Measurements from ENCODE around the gene DSC3. TPM values are rescaled to one million over a fixed set of nuclear protein-coding genes. Genes with fewer than 3 reads are reported as not detected.

The DSC3 gene
- total RNA-seq, 1 experiment from 2014 or later = 7.6 TPM

DNA sequence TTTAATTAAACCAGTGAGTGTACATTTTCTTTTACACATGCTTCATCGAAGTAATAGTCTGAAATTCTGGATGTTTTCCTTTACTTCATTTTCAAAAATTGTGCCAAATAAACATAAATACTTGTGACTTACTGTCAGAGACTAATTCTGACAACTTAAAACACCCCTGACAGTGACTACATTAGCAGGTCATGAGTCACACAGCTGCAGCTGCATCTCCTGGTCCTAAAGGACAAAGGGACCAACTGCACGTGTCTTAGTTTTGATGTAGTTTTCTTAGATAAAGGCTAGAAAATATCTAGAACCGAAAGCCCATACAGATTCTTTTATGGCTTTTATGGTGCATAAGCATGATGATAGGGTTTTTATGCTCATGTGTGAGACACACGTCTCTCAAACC, 29.6 kb upstream of the DSC3 start:
- RAD21 ChIA-PET (ENCODE audit: low non-redundant PET in 1 of 2, low total read pairs in 2 of 2, uncharacterized antibody in 2 of 2, unreplicated experiment in 2 of 2) = no interaction called here
- CTCF ChIA-PET = no interaction called here
- H3K79me2 ChIP-seq (ENCODE audit: insufficient read depth, low read length) = no peaks in the 10 kb centered on the region
- peaks cover 9 to 11% of the 10 kb centered on the region in 2 experiments; a peak in 3 of 4 replicates for H3K36me3 ChIP-seq (ENCODE audit: control insufficient read depth in 1 of 2, insufficient read depth in 2 of 2, low read length in 2 of 2)
- POLR2A ChIA-PET = no interaction called here
- no peaks in the 10 kb centered on the region for H3K4me1 ChIP-seq (ENCODE audit: control insufficient read depth in 1 of 2, insufficient read depth in 2 of 2, low read length in 2 of 2)
- BruUV-seq (replicated peaks) = no TSS peak
- intact Hi-C loops (cut with micrococcal nuclease) = no loop called here
- no peak overlapping the region for H3K4me2 ChIP-seq (ENCODE audit: low read length)
- no peak for TF ChIP-seq TCF7L2 (IDR thresholded peaks at IDR 0.05; ENCODE audit: borderline replicate concordance, extremely low read depth, insufficient read depth, insufficient read length)
- no peak for TF ChIP-seq ZBTB33 (IDR thresholded peaks at IDR 0.05; ENCODE audit: extremely low read depth, insufficient replicate concordance, low read length)
- TF ChIP-seq, protein P1, sequence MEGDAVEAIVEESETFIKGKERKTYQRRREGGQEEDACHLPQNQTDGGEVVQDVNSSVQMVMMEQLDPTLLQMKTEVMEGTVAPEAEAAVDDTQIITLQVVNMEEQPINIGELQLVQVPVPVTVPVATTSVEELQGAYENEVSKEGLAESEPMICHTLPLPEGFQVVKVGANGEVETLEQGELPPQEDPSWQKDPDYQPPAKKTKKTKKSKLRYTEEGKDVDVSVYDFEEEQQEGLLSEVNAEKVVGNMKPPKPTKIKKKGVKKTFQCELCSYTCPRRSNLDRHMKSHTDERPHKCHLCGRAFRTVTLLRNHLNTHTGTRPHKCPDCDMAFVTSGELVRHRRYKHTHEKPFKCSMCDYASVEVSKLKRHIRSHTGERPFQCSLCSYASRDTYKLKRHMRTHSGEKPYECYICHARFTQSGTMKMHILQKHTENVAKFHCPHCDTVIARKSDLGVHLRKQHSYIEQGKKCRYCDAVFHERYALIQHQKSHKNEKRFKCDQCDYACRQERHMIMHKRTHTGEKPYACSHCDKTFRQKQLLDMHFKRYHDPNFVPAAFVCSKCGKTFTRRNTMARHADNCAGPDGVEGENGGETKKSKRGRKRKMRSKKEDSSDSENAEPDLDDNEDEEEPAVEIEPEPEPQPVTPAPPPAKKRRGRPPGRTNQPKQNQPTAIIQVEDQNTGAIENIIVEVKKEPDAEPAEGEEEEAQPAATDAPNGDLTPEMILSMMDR (IDR thresholded peaks at IDR 0.05 in 2 of 3, conservative IDR thresholded peaks at IDR 0.05 in 1 of 3; ENCODE audit: borderline replicate concordance in 1 of 3, insufficient read depth in 1 of 3, low read depth in 2 of 3, low read length in 2 of 3) = no peak
- TF ChIP-seq JUND (IDR thresholded peaks at IDR 0.05) = no peak
- TF ChIP-seq SIN3A (IDR thresholded peaks at IDR 0.05; ENCODE audit: low read depth) = no peak
- TF ChIP-seq FOSL1 (IDR thresholded peaks at IDR 0.05; ENCODE audit: low read depth) = no peak
- TF ChIP-seq CEBPB (IDR thresholded peaks at IDR 0.05; ENCODE audit: low read depth) = no peak
- no peak for TF ChIP-seq POLR2A (IDR thresholded peaks at IDR 0.05; ENCODE audit: borderline replicate concordance, extremely low read depth, insufficient read depth, insufficient read length)
- no peak for TF ChIP-seq ZNF274 (IDR thresholded peaks at IDR 0.05; ENCODE audit: low read depth, low read length)
- no peak for TF ChIP-seq POLR2AphosphoS5 (IDR thresholded peaks at IDR 0.05; ENCODE audit: low read depth, low read length)
- no peak for TF ChIP-seq SP1 (IDR thresholded peaks at IDR 0.05; ENCODE audit: low read depth)
- TF ChIP-seq RAD21 (IDR thresholded peaks at IDR 0.05; ENCODE audit: low read depth) = no peak
- TF ChIP-seq, protein P2, sequence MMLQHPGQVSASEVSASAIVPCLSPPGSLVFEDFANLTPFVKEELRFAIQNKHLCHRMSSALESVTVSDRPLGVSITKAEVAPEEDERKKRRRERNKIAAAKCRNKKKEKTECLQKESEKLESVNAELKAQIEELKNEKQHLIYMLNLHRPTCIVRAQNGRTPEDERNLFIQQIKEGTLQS (IDR thresholded peaks at IDR 0.05) = no peak
- TF ChIP-seq MAX (IDR thresholded peaks at IDR 0.05) = no peak
- no peak for TF ChIP-seq EZH2phosphoT487 (IDR thresholded peaks at IDR 0.05; ENCODE audit: borderline replicate concordance)
- no peak for TF ChIP-seq ZFX (IDR thresholded peaks at IDR 0.05)
- TF ChIP-seq, protein P3, sequence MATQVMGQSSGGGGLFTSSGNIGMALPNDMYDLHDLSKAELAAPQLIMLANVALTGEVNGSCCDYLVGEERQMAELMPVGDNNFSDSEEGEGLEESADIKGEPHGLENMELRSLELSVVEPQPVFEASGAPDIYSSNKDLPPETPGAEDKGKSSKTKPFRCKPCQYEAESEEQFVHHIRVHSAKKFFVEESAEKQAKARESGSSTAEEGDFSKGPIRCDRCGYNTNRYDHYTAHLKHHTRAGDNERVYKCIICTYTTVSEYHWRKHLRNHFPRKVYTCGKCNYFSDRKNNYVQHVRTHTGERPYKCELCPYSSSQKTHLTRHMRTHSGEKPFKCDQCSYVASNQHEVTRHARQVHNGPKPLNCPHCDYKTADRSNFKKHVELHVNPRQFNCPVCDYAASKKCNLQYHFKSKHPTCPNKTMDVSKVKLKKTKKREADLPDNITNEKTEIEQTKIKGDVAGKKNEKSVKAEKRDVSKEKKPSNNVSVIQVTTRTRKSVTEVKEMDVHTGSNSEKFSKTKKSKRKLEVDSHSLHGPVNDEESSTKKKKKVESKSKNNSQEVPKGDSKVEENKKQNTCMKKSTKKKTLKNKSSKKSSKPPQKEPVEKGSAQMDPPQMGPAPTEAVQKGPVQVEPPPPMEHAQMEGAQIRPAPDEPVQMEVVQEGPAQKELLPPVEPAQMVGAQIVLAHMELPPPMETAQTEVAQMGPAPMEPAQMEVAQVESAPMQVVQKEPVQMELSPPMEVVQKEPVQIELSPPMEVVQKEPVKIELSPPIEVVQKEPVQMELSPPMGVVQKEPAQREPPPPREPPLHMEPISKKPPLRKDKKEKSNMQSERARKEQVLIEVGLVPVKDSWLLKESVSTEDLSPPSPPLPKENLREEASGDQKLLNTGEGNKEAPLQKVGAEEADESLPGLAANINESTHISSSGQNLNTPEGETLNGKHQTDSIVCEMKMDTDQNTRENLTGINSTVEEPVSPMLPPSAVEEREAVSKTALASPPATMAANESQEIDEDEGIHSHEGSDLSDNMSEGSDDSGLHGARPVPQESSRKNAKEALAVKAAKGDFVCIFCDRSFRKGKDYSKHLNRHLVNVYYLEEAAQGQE (IDR thresholded peaks at IDR 0.05; ENCODE audit: low read depth) = no peak
- no peak for TF ChIP-seq EGR1 (IDR thresholded peaks at IDR 0.05; ENCODE audit: low read depth)
- TF ChIP-seq ELF1 (IDR thresholded peaks at IDR 0.05; ENCODE audit: borderline replicate concordance, low read depth) = no peak
- DNase-seq (ENCODE audit: low read depth, low spot score) (no peak), ATAC-seq (no peak)
- no peaks in the 10 kb centered on the region for H4K20me1 ChIP-seq (ENCODE audit: insufficient read depth)
- no peak overlapping the region for H3K4me3 ChIP-seq (replicated peaks in 1 of 2; ENCODE audit: low read depth in 1 of 2, low read length in 2 of 2)
- no peak overlapping the region for H3K27ac ChIP-seq (ENCODE audit: low read depth, low read length)
- no peaks in the 10 kb centered on the region for H3K9me2 ChIP-seq (ENCODE audit: insufficient read depth)
- no peak overlapping the region for H2AFZ ChIP-seq (ENCODE audit: low read depth, low read length, poor library complexity, severe bottlenecking)
- no peaks in the 10 kb centered on the region for H3K27me3 ChIP-seq (ENCODE audit: insufficient read depth, low read length)
- H3K9ac ChIP-seq (ENCODE audit: low read length) = no peak overlapping the region
- no peaks in the 10 kb centered on the region for H3K9me3 ChIP-seq (ENCODE audit: control insufficient read depth in 1 of 2, insufficient read depth in 1 of 2, low read depth in 1 of 2, low read length in 2 of 2)
